AG04450 (cell line): ENCODE results near the gene MSL3B.

Experiments
- CTCF ChIA-PET: fragments of 300-600, 350-600 bp; formaldehyde crosslinking; extraction: SDS; loops from one replicate; lab custom pipeline; 2022; ENCODE audit warnings: antibody characterized with exemption, inconsistent platforms; lab: Charles Lee
- POLR2A ChIA-PET: fragments of 350-600 bp; formaldehyde crosslinking; extraction: SDS; loops from one replicate; lab custom pipeline; 2021; ENCODE audit warnings: antibody characterized with exemption, inconsistent platforms; lab: Yijun Ruan, JAX
- DNase-seq: peaks from one replicate; pipeline ENCODE4 v3.0.0-alpha.2; 2011; ENCODE audit warnings: low read depth, low spot score
- H3K27ac ChIP-seq: one replicate; pipeline ENCODE4 v1.5.1; 2012; ENCODE audit warnings: low read depth, low read length, control low read depth
- H3K27me3 ChIP-seq: one replicate; pipeline ENCODE4 v1.6.0; 2012; ENCODE audit warnings: low read length; ENCODE audit not compliant: control insufficient read depth, insufficient read depth
- H3K4me3 ChIP-seq: 2 replicates; pipeline ENCODE4 v1.5.1; 2011; ENCODE audit warnings: mild to moderate bottlenecking, low read depth, low read length, control low read depth
- H3K9me3 ChIP-seq: 2 replicates; pipeline ENCODE4 v1.5.1; 2012; ENCODE audit warnings: low read length; ENCODE audit not compliant: control insufficient read depth, insufficient read depth
- TF ChIP-seq, protein P1 (sequence below): IDR thresholded peaks from 2 replicates; pipeline ENCODE4 v1.5.1; 2011; ENCODE audit warnings: low read depth, low read length, control low read depth, inconsistent platforms

Gene MSL3B

DNA sequence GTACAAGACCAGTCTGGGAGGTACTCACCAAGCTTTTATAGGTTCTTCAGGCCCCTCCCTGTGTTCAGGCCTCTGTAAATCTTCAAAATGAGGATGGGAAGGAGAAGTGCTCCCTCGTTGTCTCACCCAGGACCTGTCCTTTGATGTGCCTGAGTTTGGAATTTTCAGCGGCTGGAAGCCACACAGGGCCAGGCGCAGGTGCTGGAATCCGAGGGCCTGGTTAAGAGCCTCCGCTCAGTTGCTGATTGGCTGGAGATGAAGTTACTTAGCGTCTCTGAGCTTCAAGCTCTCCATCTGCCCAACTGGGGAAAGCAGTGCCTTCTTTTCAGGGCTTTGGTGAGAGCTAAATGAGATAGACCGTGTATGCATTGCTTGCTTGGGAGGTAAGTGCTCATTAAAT is 43.8 kb downstream of the MSL3B start:
- H3K9me3 ChIP-seq = no peaks in the 10 kb centered on the region; the same call in 1 of the 2 replicates
- CTCF ChIA-PET = no interaction called here
- H3K4me3 ChIP-seq = no peak overlapping the region
- H3K27ac ChIP-seq = no peak overlapping the region
- no peak for DNase-seq
- peaks cover 9% of the 10 kb centered on the region for H3K27me3 ChIP-seq
- POLR2A ChIA-PET = no interaction called here
- TF ChIP-seq, protein P1, sequence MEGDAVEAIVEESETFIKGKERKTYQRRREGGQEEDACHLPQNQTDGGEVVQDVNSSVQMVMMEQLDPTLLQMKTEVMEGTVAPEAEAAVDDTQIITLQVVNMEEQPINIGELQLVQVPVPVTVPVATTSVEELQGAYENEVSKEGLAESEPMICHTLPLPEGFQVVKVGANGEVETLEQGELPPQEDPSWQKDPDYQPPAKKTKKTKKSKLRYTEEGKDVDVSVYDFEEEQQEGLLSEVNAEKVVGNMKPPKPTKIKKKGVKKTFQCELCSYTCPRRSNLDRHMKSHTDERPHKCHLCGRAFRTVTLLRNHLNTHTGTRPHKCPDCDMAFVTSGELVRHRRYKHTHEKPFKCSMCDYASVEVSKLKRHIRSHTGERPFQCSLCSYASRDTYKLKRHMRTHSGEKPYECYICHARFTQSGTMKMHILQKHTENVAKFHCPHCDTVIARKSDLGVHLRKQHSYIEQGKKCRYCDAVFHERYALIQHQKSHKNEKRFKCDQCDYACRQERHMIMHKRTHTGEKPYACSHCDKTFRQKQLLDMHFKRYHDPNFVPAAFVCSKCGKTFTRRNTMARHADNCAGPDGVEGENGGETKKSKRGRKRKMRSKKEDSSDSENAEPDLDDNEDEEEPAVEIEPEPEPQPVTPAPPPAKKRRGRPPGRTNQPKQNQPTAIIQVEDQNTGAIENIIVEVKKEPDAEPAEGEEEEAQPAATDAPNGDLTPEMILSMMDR = no peak

DNA sequence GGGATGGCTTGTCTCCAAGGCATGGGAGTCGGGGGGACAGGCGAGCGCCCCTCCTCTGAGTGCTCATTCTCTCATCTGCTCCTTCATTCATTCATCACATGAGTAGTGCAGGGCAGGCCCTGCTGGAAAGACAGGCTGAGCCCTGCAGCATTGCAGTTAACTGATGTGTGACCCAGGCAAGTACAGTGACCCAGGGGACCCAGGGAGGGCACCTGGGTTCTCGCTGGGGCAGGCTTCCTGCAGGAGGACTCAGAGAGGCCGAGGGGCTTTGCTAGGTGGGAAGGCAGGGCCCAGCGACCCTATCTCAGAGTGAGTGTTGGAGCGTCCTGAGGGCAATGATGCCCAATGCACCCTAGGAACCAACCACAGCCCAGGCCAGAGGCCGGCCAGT is 44.5 kb downstream of the MSL3B start:
- DNase-seq = no peak
- POLR2A ChIA-PET = no interaction called here
- Histone ChIP-seq H3K27me3 (peaks cover 9% of the 10 kb centered on the region), H3K27ac (no peak overlapping the region), H3K4me3 (no peak overlapping the region), H3K9me3 (no peaks in the 10 kb centered on the region; the same call in 1 of the 2 replicates)
- CTCF ChIA-PET = no interaction called here
- TF ChIP-seq, protein P1 = no peak

DNA sequence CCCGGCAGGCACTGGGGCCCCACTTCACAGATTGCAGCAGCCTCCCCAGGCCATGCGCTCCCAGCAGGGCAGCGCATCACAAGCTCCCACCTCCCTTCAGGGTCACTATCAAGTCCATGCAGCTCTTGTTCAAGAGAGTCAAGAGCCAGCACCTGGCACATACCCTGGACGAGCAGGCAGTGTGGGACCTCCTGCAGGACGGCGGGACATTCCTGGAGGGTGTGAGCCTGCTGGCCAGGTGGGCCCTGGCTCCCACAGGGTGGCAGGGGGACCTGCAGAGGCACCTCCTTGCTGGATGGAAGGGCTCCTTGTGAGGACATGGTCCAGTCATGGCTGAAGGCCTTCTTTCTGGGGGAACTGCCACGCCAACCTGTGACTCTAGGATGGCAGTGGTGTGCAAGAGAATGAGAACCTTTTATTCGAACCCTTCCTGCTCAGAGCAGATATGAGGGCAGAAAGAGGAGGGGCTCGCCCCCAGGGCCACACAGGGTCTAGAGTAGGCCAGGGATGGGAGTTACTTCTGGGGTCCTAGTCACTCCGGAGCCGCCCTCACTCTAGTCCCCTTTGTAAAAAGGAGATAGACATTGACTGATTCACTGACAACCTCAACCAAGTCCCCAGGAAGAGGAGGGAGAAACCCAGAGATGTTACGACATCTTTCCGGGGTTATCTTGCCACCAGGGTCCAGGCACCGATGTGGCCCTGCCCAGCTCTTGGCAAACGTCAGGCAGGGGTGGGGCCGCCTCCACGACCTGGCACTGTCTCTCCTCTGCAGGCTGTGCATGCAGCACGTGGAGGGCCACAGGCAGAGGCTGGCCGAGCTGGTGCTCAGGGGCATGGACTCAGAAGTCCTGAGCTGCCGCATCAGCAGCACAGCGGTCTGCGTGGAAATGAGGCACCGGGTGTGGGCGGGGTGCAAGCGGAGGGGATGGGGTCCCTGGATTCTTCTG is 45.1 kb downstream of the MSL3B start:
- ChIA-PET CTCF (no interaction called here), POLR2A (no interaction called here)
- peaks cover 9% of the 10 kb centered on the region for H3K27me3 ChIP-seq
- no peaks in the 10 kb centered on the region; the same call in 1 of the 2 replicates for H3K9me3 ChIP-seq
- no peak overlapping the region for H3K4me3 ChIP-seq
- no peak for DNase-seq
- TF ChIP-seq, protein P1 = no peak
- no peak overlapping the region for H3K27ac ChIP-seq

DNA sequence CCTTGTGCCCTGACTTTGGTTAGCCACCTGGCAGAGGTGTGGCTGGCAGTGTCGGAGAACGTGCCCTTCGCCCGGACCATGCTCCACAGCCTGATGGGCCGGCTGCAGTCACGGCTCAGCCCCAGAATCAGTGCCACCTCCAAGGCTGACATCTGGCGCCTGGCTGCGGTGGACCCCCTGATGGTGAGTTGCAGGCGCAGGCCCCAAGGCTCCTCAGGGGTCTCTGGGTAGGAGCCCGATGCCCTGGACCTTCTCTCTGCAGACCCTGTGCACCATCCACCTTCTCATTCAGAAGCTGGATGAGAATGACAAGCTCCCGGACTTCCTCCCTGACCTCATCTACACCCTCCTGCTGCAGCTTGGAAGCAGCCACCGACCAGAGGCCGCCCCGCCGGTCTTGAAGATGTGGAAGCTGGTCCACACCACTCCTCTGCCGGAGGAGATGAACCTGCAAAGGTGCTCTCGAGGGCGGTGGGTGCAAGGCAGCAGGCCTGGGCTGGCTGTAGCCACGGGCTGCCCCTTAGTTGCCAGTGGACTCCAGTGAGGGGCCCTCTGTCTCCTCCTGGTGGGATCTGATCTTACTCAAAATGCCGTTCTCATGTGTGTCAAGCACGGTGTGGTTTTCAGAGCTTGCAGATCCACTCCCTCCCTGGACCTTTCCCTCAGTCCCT is 46.0 kb downstream of the MSL3B start:
- H3K4me3 ChIP-seq = no peak overlapping the region
- DNase-seq = no peak
- no peaks in the 10 kb centered on the region; the same call in 1 of the 2 replicates for H3K9me3 ChIP-seq
- ChIA-PET POLR2A (no interaction called here), CTCF (no interaction called here)
- peaks cover 9% of the 10 kb centered on the region for H3K27me3 ChIP-seq
- no peak overlapping the region for H3K27ac ChIP-seq
- TF ChIP-seq, protein P1 = no peak

DNA sequence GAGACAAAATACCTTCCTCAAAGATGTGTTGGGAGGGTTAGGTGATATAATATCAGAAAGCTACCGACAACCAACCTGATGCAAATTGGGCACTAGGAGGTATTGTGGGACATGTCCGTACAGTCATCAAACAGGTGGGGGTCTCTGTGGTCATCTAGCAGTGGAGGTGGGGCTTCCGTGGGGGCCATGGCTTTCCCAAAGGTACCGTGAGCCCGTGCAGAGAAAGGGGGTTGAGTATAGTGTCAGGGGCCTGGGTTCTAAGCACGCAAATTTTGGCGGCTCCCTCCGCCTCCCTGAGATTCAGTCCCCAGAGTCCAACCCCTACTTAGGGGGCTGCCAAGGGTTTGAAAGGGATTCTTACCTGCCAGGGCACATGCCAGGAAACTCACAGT is 46.5 kb downstream of the MSL3B start:
- TF ChIP-seq, protein P1 = no peak
- H3K4me3 ChIP-seq = no peak overlapping the region
- H3K27ac ChIP-seq = no peak overlapping the region
- no peaks in the 10 kb centered on the region; the same call in 1 of the 2 replicates for H3K9me3 ChIP-seq
- peaks cover 9% of the 10 kb centered on the region for H3K27me3 ChIP-seq
- DNase-seq = no peak
- ChIA-PET CTCF (no interaction called here), POLR2A (no interaction called here)
